IPS DF 6.9 (cell line): ENCODE measurements around the gene NTNG2.

ENCODE experiments used
- DNase-seq: peaks from one replicate; pipeline ENCODE4 v3.0.0-alpha.2; 2013; ENCODE audit warnings: low read depth, low spot score
- H3K27ac ChIP-seq: one replicate; pipeline ENCODE4 v1.5.1; 2013; ENCODE audit warnings: low read length, control low read depth
- H3K27me3 ChIP-seq: 2 replicates; pipeline ENCODE4 v1.6.1; 2013; ENCODE audit warnings: mild to moderate bottlenecking, low read length; ENCODE audit not compliant: control insufficient read depth, insufficient read depth
- H3K36me3 ChIP-seq: 2 replicates; pipeline ENCODE4 v1.6.1; 2013; ENCODE audit warnings: low read length; ENCODE audit not compliant: control insufficient read depth, insufficient read depth
- H3K4me1 ChIP-seq: 2 replicates; pipeline ENCODE4 v1.6.1; 2013; ENCODE audit warnings: low read length; ENCODE audit not compliant: control insufficient read depth, insufficient read depth
- H3K4me3 ChIP-seq: 2 replicates; pipeline ENCODE4 v1.5.1; 2013; ENCODE audit warnings: mild to moderate bottlenecking, low read length
- H3K9me3 ChIP-seq: 2 replicates; pipeline ENCODE4 v1.6.1; 2013; ENCODE audit warnings: low read length, inconsistent platforms; ENCODE audit not compliant: control insufficient read depth, insufficient read depth
- WGBS: extraction: QIAGEN DNeasy Blood & Tissue Kit; methylation state at CpG from one replicate; pipeline ENCODE4 v1.1.7; 2013; ENCODE audit warnings: mixed read lengths, missing lambda C conversion rate; ENCODE audit not compliant: insufficient read length, insufficient coverage; 5-methylcytosine and 5-hydroxymethylcytosine counted together

The NTNG2 gene

DNA sequence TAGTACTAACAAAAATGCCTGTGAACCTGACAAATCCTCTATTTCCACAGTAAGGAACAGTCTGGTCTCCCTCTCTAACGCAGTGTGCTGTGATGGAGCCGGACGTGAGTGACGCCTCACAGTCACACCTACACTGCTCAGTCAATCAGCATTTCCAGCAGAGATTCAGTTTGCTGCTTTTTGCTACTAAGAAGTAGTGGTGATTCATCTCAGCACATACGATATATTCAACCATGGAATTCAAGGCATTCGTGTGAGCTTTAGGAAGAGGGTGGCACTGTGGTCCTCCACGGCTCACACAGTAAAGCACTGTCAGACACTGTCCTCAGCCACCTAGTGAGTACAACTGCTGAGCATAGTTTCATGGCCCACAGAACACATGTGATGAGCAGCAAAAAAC, 122.0 kb downstream of the NTNG2 start:
- no peaks in the 10 kb centered on the region for H3K4me1 ChIP-seq
- WGBS = no CpG with 5 or more reads among the region's 7 CpGs
- no peaks in the 10 kb centered on the region for H3K27me3 ChIP-seq
- no peak overlapping the region for H3K27ac ChIP-seq
- H3K36me3 ChIP-seq = peaks cover 19% of the 10 kb centered on the region; the same call in 1 of the 2 replicates
- H3K4me3 ChIP-seq = no peak overlapping the region
- no peaks in the 10 kb centered on the region for H3K9me3 ChIP-seq
- DNase-seq = no peak

DNA sequence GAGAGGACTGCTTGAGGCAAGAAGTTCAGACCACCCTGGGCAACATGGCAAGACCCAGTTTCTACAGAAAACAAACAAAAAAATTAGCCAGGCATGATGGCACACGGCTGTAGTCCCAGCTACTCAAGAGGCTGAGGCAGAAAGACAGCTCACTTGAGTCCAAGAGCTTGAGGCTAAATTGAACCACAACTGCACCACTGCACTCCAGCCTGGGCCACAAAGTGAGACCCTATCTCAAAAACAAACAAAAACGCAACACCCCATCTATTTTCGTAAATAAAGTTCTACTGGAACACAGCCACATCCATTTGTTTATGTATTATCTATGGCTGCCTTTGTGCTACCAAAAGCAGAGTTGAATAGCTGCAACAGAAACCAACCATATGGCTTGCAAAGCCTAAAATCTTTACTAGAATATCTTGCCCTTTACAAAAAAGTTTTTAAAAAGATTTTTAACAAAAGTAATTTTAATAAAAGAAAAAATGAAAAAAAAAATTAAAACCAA, 125.5 kb downstream of the NTNG2 start:
- 100% methylated on average over 2 of the region's 3 CpGs for WGBS
- H3K4me3 ChIP-seq = no peak overlapping the region
- no peaks in the 10 kb centered on the region for H3K4me1 ChIP-seq
- no peaks in the 10 kb centered on the region for H3K9me3 ChIP-seq
- no peak for DNase-seq
- H3K36me3 ChIP-seq = peaks cover 16% of the 10 kb centered on the region; the same call in 1 of the 2 replicates
- no peaks in the 10 kb centered on the region for H3K27me3 ChIP-seq
- H3K27ac ChIP-seq = no peak overlapping the region

DNA sequence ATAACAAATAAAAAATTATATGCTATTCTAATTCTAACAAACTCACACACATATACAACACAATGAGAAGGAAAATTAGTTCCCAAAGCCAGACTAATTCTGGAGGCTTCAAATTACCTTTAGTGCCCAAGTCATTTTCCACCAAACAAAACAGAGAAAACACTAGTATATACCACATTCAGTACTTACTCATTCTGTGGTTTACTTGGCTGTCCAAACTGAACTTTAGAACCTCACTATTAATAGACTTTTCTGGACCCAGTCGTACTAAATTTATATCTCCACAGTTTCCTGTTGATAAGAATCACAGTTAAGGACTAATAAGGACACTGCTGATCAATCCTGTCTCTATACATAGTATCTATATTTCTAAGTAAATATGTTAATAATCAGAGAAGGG, 126.5 kb downstream of the NTNG2 start:
- WGBS = no CpG with 5 or more reads among the region's 1 CpG
- no peak for DNase-seq
- H3K27ac ChIP-seq = no peak overlapping the region
- H3K27me3 ChIP-seq = no peaks in the 10 kb centered on the region
- peaks cover 11% of the 10 kb centered on the region; the same call in 1 of the 2 replicates for H3K36me3 ChIP-seq
- H3K4me3 ChIP-seq = no peak overlapping the region
- no peaks in the 10 kb centered on the region for H3K9me3 ChIP-seq
- no peaks in the 10 kb centered on the region for H3K4me1 ChIP-seq

DNA sequence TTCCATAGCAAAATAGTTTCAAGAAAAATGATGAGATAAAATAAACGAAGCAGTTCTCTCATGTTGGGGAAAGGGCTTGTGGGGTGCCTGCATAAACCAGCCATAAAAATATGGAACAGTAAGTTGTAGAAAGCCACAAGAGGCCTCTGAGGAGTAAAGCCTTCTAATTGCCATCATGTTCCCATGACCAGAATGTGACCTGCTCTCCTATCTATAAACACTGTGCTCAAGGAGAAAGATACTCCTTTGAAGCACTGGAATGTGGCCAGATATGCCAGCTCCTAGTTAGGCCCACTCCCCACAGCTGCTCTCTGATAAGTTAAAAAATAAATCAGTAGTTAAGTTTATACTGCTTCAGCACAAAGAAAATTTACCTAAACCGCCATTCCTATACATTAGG, 127.1 kb downstream of the NTNG2 start:
- no peaks in the 10 kb centered on the region for H3K9me3 ChIP-seq
- H3K4me1 ChIP-seq = no peaks in the 10 kb centered on the region
- no peaks in the 10 kb centered on the region for H3K27me3 ChIP-seq
- no peak for DNase-seq
- WGBS = no CpG with 5 or more reads among the region's 2 CpGs
- H3K27ac ChIP-seq = no peak overlapping the region
- H3K4me3 ChIP-seq = no peak overlapping the region
- H3K36me3 ChIP-seq = peaks cover 8% of the 10 kb centered on the region; the same call in 1 of the 2 replicates

DNA sequence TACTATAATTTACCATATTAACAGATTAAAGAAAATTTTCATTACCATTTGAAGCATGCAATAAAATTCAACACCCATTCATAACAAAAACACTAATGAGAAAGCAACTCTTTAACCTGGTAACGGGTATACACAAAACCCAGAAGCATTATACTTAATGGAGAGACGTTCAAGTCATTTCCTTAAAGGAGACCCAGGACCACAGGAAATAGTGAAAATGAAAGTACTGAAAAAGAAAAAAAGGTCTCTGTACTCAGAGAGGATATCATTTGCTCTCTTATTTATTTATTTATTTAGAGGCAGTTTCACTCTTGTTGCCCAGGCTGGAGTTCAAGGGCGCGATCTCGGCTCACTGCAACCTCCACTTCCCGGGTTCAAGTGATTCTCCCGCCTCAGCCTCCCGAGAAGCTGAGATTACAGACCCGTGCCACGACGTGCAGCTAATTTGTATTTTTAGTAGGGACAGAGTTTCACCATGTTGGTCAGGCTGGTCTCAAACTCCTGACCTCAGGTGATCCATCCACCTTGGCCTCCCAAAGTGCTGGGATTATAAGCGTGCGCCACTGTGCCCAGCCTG, 131.4 kb downstream of the NTNG2 start:
- Histone ChIP-seq H3K4me3 (no peak overlapping the region), H3K27me3 (no peaks in the 10 kb centered on the region), H3K27ac (no peak overlapping the region), H3K9me3 (no peaks in the 10 kb centered on the region), H3K36me3 (peaks cover 7% of the 10 kb centered on the region; the same call in 1 of the 2 replicates), H3K4me1 (no peaks in the 10 kb centered on the region; the same call in 1 of the 2 replicates)
- WGBS = no CpG with 5 or more reads among the region's 13 CpGs
- DNase-seq = no peak
